CD4-positive, alpha-beta T cell treated with Interleukin-10 for 1 hour (primary cell): ENCODE data around the gene PEX7.
"Not testable (repeated sequence)": the region's sequence is repeated elsewhere in the genome, so short reads cannot be mapped to it uniquely, and the experiment has no call there.

ENCODE experiments used
- DNase-seq: peaks from one replicate; pipeline ENCODE4 v3.0.0-alpha.2; 2020

PEX7 gene

GRCh38 chr6:136846477-136846876 is 24.1 kb downstream of the PEX7 start:
- DNase-seq = not testable (repeated sequence)

- not testable (repeated sequence) for DNase-seq
These were observed 27.7 kb downstream of the PEX7 start for GRCh38 chr6:136849979-136850563.

- DNase-seq = no peak
These were observed 37.0 kb downstream of the PEX7 start for GRCh38 chr6:136859430-136859829.

GRCh38 chr6:136860043-136860442 is 37.7 kb downstream of the PEX7 start:
- no peak for DNase-seq

- no peak for DNase-seq
These were observed 40.3 kb downstream of the PEX7 start for GRCh38 chr6:136862662-136863061.

GRCh38 chr6:136863752-136864151 is 41.4 kb downstream of the PEX7 start:
- no peak for DNase-seq

GRCh38 chr6:136864676-136865075 is 42.3 kb downstream of the PEX7 start:
- DNase-seq = no peak

GRCh38 chr6:136866872-136867416 is 44.6 kb downstream of the PEX7 start:
- no peak for DNase-seq

GRCh38 chr6:136869451-136869850 is 47.1 kb downstream of the PEX7 start:
- no peak for DNase-seq

GRCh38 chr6:136873748-136874147 is 51.4 kb downstream of the PEX7 start:
- no peak for DNase-seq

- DNase-seq = not testable (repeated sequence)
These were observed 54.1 kb downstream of the PEX7 start for GRCh38 chr6:136876469-136876868.

GRCh38 chr6:136880748-136881460 is 58.5 kb downstream of the PEX7 start:
- no peak for DNase-seq

GRCh38 chr6:136886091-136886490 is 63.7 kb downstream of the PEX7 start:
- DNase-seq = no peak

- no peak for DNase-seq
These were observed 65.6 kb downstream of the PEX7 start for GRCh38 chr6:136887953-136888352.

- DNase-seq = no peak
These were observed 67.1 kb downstream of the PEX7 start for GRCh38 chr6:136889271-136890193.

- DNase-seq = no peak
These were observed 67.9 kb downstream of the PEX7 start for GRCh38 chr6:136890194-136890839.

GRCh38 chr6:136890986-136891385 is 68.6 kb downstream of the PEX7 start:
- no peak for DNase-seq

- DNase-seq = no peak
These were observed 70.8 kb downstream of the PEX7 start for GRCh38 chr6:136893187-136893586.

- no peak for DNase-seq
These were observed 73.5 kb downstream of the PEX7 start for GRCh38 chr6:136895901-136896300.

- DNase-seq = no peak
These were observed 74.7 kb downstream of the PEX7 start for GRCh38 chr6:136897071-136897470.

GRCh38 chr6:136901212-136901784 is 78.9 kb downstream of the PEX7 start:
- DNase-seq = no peak

- DNase-seq = not testable (repeated sequence)
These were observed 82.1 kb downstream of the PEX7 start for GRCh38 chr6:136904477-136904876.
